NCI-H146 treated with DMSO at 0.1 percent for 48 hours (cell line): ENCODE measurements around the gene ELAPOR2.
"Not testable (repeated sequence)": the region's sequence is repeated elsewhere in the genome, so short reads cannot be mapped to it uniquely, and the experiment has no call there.

Source experiments
- DNase-seq: peaks from one replicate; lab custom pipeline; 2025; ENCODE audit not compliant: unreplicated experiment; lab: John Stamatoyannopoulos, UW

The ELAPOR2 gene

GRCh38 chr7:87059525-87060287 is at the start of gene ELAPOR2:
Gene ELAPOR2, minus strand, starts transcription at chr7:87059654. Its CDS starts 141 bp downstream, at chr7:87059513.
- DNase-seq, result peak; percentile 83

GRCh38 chr7:87107949-87108776 is 48.7 kb upstream of the ELAPOR2 start:
- no peak for DNase-seq

GRCh38 chr7:87106974-87107612 is 47.6 kb upstream of the ELAPOR2 start:
- no peak for DNase-seq

GRCh38 chr7:87105401-87105800 is 45.9 kb upstream of the ELAPOR2 start:
- no peak for DNase-seq

GRCh38 chr7:87100326-87100725 is 40.9 kb upstream of the ELAPOR2 start:
- DNase-seq, result no peak

GRCh38 chr7:87097375-87097774 is 37.9 kb upstream of the ELAPOR2 start:
- DNase-seq, result not testable (repeated sequence)

- DNase-seq, result no peak
Observed at GRCh38 chr7:87094322-87094721, 34.9 kb upstream of the ELAPOR2 start.

- no peak for DNase-seq
Observed at GRCh38 chr7:87092568-87093091, 33.2 kb upstream of the ELAPOR2 start.

GRCh38 chr7:87091487-87092066 is 32.1 kb upstream of the ELAPOR2 start:
- no peak for DNase-seq

GRCh38 chr7:87083865-87084519 is 24.5 kb upstream of the ELAPOR2 start:
- no peak for DNase-seq

- DNase-seq, result no peak
Observed at GRCh38 chr7:87082675-87083074, 23.2 kb upstream of the ELAPOR2 start.

GRCh38 chr7:87075671-87076404 is 16.4 kb upstream of the ELAPOR2 start:
- no peak for DNase-seq

- no peak for DNase-seq
Observed at GRCh38 chr7:87067788-87068187, 8.3 kb upstream of the ELAPOR2 start.

GRCh38 chr7:87060288-87060537 is 759 bp upstream of the ELAPOR2 start:
- no peak for DNase-seq

- DNase-seq, result peak; percentile 32
Observed at GRCh38 chr7:87058744-87059524, 520 bp downstream of the ELAPOR2 start.

GRCh38 chr7:87057210-87057609 is 2.2 kb downstream of the ELAPOR2 start:
- DNase-seq, result no peak

- no peak for DNase-seq
Observed at GRCh38 chr7:87056346-87056745, 3.1 kb downstream of the ELAPOR2 start.

- no peak for DNase-seq
Observed at GRCh38 chr7:87048839-87049238, 10.6 kb downstream of the ELAPOR2 start.

- DNase-seq, result no peak
Observed at GRCh38 chr7:87046456-87046855, 13.0 kb downstream of the ELAPOR2 start.
